Measurements from ENCODE around the gene PRDM15. TPM values are rescaled to one million over a fixed set of nuclear protein-coding genes. Genes with fewer than 3 reads are reported as not detected.

The PRDM15 gene
- total and polyA plus RNA-seq, 8 donors = 6.2 to 10.0 (median 7.3) TPM

GRCh38 chr21:41815652-41816582 lies 63.2 kb downstream of the PRDM15 start:
- no peak overlapping the region for H3K27ac ChIP-seq
- no peaks in the 10 kb centered on the region for H3K9me3 ChIP-seq
- peaks cover 0 to 34% of the 10 kb centered on the region in 2 donors for H3K36me3 ChIP-seq
- ATAC-seq = no peak
- no peak overlapping the region for H3K4me3 ChIP-seq
- intact Hi-C loops (cut with DNase I) = loop anchor here in 1 of 2 donors (2.0 to 5.0 kb wide), 2 partner anchors 204 to 301 kb away; no protein-coding TSS in a partner anchor
- TF ChIP-seq CTCF (IDR thresholded peaks at IDR 0.05) = no peak
- DNase-seq = no peak
- peaks cover 0 to 5% of the 10 kb centered on the region in 2 donors for H3K4me1 ChIP-seq
- H3K27me3 ChIP-seq = no peaks in the 10 kb centered on the region

GRCh38 chr21:41813226-41813625 lies 65.9 kb downstream of the PRDM15 start:
- no peaks in the 10 kb centered on the region for H3K9me3 ChIP-seq
- DNase-seq (no peak), ATAC-seq (no peak)
- intact Hi-C loops (cut with DNase I) = no loop called here
- peaks cover 0 to 5% of the 10 kb centered on the region in 2 donors for H3K4me1 ChIP-seq
- H3K36me3 ChIP-seq = peaks cover 0 to 51% of the 10 kb centered on the region in 2 donors
- H3K27me3 ChIP-seq = no peaks in the 10 kb centered on the region
- H3K4me3 ChIP-seq = no peak overlapping the region
- TF ChIP-seq CTCF (IDR thresholded peaks at IDR 0.05) = no peak
- H3K27ac ChIP-seq = no peak overlapping the region

GRCh38 chr21:41812679-41813078 lies 66.5 kb downstream of the PRDM15 start:
- Histone ChIP-seq H3K27ac (no peak overlapping the region), H3K9me3 (no peaks in the 10 kb centered on the region), H3K36me3 (peaks cover 0 to 57% of the 10 kb centered on the region in 2 donors), H3K4me1 (peaks cover 0 to 5% of the 10 kb centered on the region in 2 donors), H3K4me3 (no peak overlapping the region), H3K27me3 (no peaks in the 10 kb centered on the region)
- ATAC-seq (no peak), DNase-seq (no peak)
- intact Hi-C loops (cut with DNase I) = no loop called here
- TF ChIP-seq CTCF (IDR thresholded peaks at IDR 0.05) = no peak

GRCh38 chr21:41810597-41810932 lies 68.6 kb downstream of the PRDM15 start:
- H3K27ac ChIP-seq = no peak overlapping the region
- no peak for TF ChIP-seq CTCF (IDR thresholded peaks at IDR 0.05)
- H3K9me3 ChIP-seq = no peaks in the 10 kb centered on the region
- no peaks in the 10 kb centered on the region for H3K4me1 ChIP-seq
- intact Hi-C loops (cut with DNase I) = no loop called here
- ATAC-seq (no peak), DNase-seq (no peak)
- no peaks in the 10 kb centered on the region for H3K27me3 ChIP-seq
- peaks cover 0 to 53% of the 10 kb centered on the region in 2 donors for H3K36me3 ChIP-seq
- no peak overlapping the region for H3K4me3 ChIP-seq

GRCh38 chr21:41809891-41810596 lies 69.1 kb downstream of the PRDM15 start:
- TF ChIP-seq CTCF (IDR thresholded peaks at IDR 0.05) = no peak
- H3K4me3 ChIP-seq = no peak overlapping the region
- peaks cover 0 to 48% of the 10 kb centered on the region in 2 donors for H3K36me3 ChIP-seq
- DNase-seq (no peak), ATAC-seq (no peak)
- H3K9me3 ChIP-seq = no peaks in the 10 kb centered on the region
- no peak overlapping the region for H3K27ac ChIP-seq
- H3K27me3 ChIP-seq = no peaks in the 10 kb centered on the region
- intact Hi-C loops (cut with DNase I) = no loop called here
- no peaks in the 10 kb centered on the region for H3K4me1 ChIP-seq

Data from left lung (tissue), 10 donors.